Measurements from ENCODE around the gene BOC.

BOC gene

GRCh38 chr3:113194823-113195401, 16.4 kb upstream of the BOC start:
- no peak for DNase-seq

GRCh38 chr3:113200351-113200750, 11.0 kb upstream of the BOC start:
- no peak for DNase-seq

GRCh38 chr3:113200946-113201345, 10.4 kb upstream of the BOC start:
- DNase-seq, result no peak

GRCh38 chr3:113204371-113204770, 7.0 kb upstream of the BOC start:
- DNase-seq, result no peak

GRCh38 chr3:113205481-113205880, 5.9 kb upstream of the BOC start:
- DNase-seq, result no peak

- DNase-seq, result no peak
Measured at GRCh38 chr3:113210604-113211329, 590 bp upstream of the BOC start.

- no peak for DNase-seq
Measured at GRCh38 chr3:113212150-113212843, 940 bp downstream of the BOC start.

GRCh38 chr3:113212844-113213375, 1.6 kb downstream of the BOC start:
- no peak for DNase-seq

- DNase-seq, result no peak
Measured at GRCh38 chr3:113213896-113214587, 2.7 kb downstream of the BOC start.

GRCh38 chr3:113214917-113215595, 3.7 kb downstream of the BOC start:
- no peak for DNase-seq

- no peak for DNase-seq
Measured at GRCh38 chr3:113216393-113216792, 5.0 kb downstream of the BOC start.

GRCh38 chr3:113218011-113218680, 6.8 kb downstream of the BOC start:
- no peak for DNase-seq

GRCh38 chr3:113218681-113219045, 7.3 kb downstream of the BOC start:
- DNase-seq, result no peak

GRCh38 chr3:113219605-113220300, 8.4 kb downstream of the BOC start:
- no peak for DNase-seq

GRCh38 chr3:113220721-113221120, 9.4 kb downstream of the BOC start:
- DNase-seq, result no peak

GRCh38 chr3:113221721-113222257, 10.4 kb downstream of the BOC start:
- no peak for DNase-seq

GRCh38 chr3:113222451-113223086, 11.2 kb downstream of the BOC start:
- no peak for DNase-seq

- DNase-seq, result peak; percentile 18
Measured at GRCh38 chr3:113223475-113224281, 12.3 kb downstream of the BOC start.

GRCh38 chr3:113225286-113225685, 13.9 kb downstream of the BOC start:
- DNase-seq, result no peak

- DNase-seq, result no peak
Measured at GRCh38 chr3:113226491-113226890, 15.1 kb downstream of the BOC start.
